HepG2 (cell line): ENCODE results near the gene ZNF793. TPM values are rescaled to one million over a fixed set of nuclear protein-coding genes. Genes with fewer than 3 reads are reported as not detected.

Experiments
- CEBPG ChIP-seq: IDR thresholded peaks from 2 replicates; pipeline ENCODE4 v1.6.1; 2016
- GABPB1 ChIP-seq: IDR thresholded peaks from 2 replicates; pipeline ENCODE4 v1.6.1; 2016; ENCODE audit warnings: mild to moderate bottlenecking, missing genetic modification reagents, moderate library complexity, missing compliant biosample characterization
- KDM2A ChIP-seq: sonication (generic); formaldehyde crosslinking; IDR thresholded peaks from 2 replicates; pipeline ENCODE4 v1.4.0; 2020; ENCODE audit warnings: low read depth, missing genetic modification reagents, borderline replicate concordance
- NR1H2 ChIP-seq: sonication (generic); formaldehyde crosslinking; IDR thresholded peaks from 2 replicates; pipeline ENCODE4 v1.8.1; 2022; ENCODE audit warnings: low read depth, missing genetic modification reagents, borderline replicate concordance
- ZNF207 ChIP-seq: fragments of 450-650 bp; IDR thresholded peaks from 2 replicates; pipeline ENCODE4 v1.6.1; 2016; ENCODE audit warnings: antibody characterized with exemption, borderline replicate concordance
- ZNF567 ChIP-seq: sonication (generic); formaldehyde crosslinking; IDR thresholded peaks from 2 replicates; pipeline ENCODE4 v1.8.1; 2023; ENCODE audit warnings: mild to moderate bottlenecking, missing genetic modification reagents, borderline replicate concordance
- ZNF737 ChIP-seq: sonication (generic); formaldehyde crosslinking; IDR thresholded peaks from 2 replicates; pipeline ENCODE4 v1.5.0; 2020; ENCODE audit warnings: missing genetic modification reagents, mild to moderate bottlenecking, borderline replicate concordance
- ZSCAN12 ChIP-seq: sonication (generic); formaldehyde crosslinking; IDR thresholded peaks from 2 replicates; pipeline ENCODE4 v1.9.0; 2021; ENCODE audit warnings: mild to moderate bottlenecking, missing genetic modification reagents
- ZZZ3 ChIP-seq: sonication (generic); formaldehyde crosslinking; IDR thresholded peaks from 2 replicates; pipeline ENCODE4 v1.4.0; 2020; ENCODE audit warnings: missing genetic modification reagents, mild to moderate bottlenecking, borderline replicate concordance
- polyA plus RNA-seq, 8 experiments: library from polyadenylated mRNA; depleted of rRNA in 3 of 8; stranded (reverse) in 7 of 8; unstranded in 1 of 8; fragments of >200 nt; fragmentation: Illumina TruSeq in 4 of 8; extraction: Trizol in 4 of 8; gene quantifications; 2 replicates each; pipeline versions ENCODE4 v1.2.1 to v1.2.3, GENCODE V29; 2011 to 2016; ENCODE audit warnings: low read depth in 4 of 8, missing spikeins in 1 of 8, mixed read lengths in 1 of 8; ENCODE audit not compliant: insufficient read depth in 1 of 8
- total RNA-seq, 5 experiments: library from RNA; depleted of rRNA; stranded (reverse); fragments of >200 nt; fragmentation: Illumina TruSeq; extraction: Trizol; gene quantifications; 2 replicates each; pipeline ENCODE4 v1.2.3, GENCODE V29; 2016; ENCODE audit warnings: low read depth in 1 of 5
- TF ChIP-seq, protein P1 (sequence below): sonication (generic); formaldehyde crosslinking; IDR thresholded peaks from 2 replicates; pipeline ENCODE4 v1.5.1; 2020; ENCODE audit warnings: missing genetic modification reagents, mild to moderate bottlenecking, borderline replicate concordance
- TF ChIP-seq, protein P2 (sequence below): IDR thresholded peaks from 2 replicates; pipeline ENCODE4 v1.6.1; 2012; ENCODE audit warnings: low read length, improper control_type of control experiment
- TF ChIP-seq, protein P3 (sequence below): sonication (generic); formaldehyde crosslinking; IDR thresholded peaks from 2 replicates; pipeline ENCODE4 v1.5.0; 2020; ENCODE audit warnings: mild to moderate bottlenecking, missing genetic modification reagents
- TF ChIP-seq, protein P4 (sequence below): sonication (generic); formaldehyde crosslinking; IDR thresholded peaks from 2 replicates; pipeline ENCODE4 v1.4.0; 2020; ENCODE audit warnings: missing genetic modification reagents, borderline replicate concordance

The ZNF793 gene
- total and polyA plus RNA-seq, 2 of the 13 experiments (the other 11 are each of a cell fraction or from before 2014, with no cell fraction given), result 0.13 to 0.35 TPM

DNA sequence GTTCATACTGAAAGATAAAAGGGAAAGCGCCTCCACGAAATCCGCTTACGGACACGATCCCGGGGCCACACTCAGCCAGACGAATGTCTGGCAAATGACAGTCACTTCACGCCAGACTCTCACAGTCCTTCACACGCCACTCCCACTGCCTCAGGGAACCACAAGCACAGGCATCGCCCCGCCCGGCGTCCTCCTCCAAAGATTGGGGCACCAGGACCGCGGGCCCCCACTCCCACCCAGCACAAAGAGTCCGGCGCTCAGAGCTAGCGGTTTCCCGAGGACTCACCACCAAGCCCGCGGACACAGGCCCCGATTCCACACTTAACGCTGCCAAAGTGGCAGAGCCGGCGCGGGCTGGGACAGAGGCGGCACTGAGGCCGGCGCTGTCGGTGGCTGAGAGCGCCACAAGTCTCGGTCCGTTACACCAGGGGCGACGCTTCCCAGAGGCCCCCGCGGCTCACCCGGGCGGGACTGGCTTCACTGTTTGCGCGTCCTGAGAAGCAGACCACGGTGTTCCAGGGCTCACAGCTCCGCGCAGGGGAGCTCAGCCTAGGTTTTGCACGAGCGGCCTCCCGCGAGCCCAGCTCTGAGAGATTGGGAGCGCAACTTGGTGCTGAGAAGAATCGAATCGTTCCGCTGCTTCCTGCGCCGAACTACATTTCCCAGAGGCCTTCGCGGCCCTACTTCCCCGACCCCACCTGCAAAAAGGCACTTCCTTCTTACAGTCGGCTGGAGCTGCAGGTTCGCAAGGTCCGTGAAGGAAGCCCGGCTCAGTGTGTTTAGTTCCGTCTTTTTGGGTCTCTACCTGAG, 39.7 kb upstream of the ZNF793 start, which contains the start of gene ZNF569 (continued):
- TF ChIP-seq, protein P1, sequence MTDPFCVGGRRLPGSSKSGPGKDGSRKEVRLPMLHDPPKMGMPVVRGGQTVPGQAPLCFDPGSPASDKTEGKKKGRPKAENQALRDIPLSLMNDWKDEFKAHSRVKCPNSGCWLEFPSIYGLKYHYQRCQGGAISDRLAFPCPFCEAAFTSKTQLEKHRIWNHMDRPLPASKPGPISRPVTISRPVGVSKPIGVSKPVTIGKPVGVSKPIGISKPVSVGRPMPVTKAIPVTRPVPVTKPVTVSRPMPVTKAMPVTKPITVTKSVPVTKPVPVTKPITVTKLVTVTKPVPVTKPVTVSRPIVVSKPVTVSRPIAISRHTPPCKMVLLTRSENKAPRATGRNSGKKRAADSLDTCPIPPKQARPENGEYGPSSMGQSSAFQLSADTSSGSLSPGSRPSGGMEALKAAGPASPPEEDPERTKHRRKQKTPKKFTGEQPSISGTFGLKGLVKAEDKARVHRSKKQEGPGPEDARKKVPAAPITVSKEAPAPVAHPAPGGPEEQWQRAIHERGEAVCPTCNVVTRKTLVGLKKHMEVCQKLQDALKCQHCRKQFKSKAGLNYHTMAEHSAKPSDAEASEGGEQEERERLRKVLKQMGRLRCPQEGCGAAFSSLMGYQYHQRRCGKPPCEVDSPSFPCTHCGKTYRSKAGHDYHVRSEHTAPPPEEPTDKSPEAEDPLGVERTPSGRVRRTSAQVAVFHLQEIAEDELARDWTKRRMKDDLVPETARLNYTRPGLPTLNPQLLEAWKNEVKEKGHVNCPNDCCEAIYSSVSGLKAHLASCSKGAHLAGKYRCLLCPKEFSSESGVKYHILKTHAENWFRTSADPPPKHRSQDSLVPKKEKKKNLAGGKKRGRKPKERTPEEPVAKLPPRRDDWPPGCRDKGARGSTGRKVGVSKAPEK (CRISPR knock-in tag), result 0 out of 2 replicates have a peak, but pooled peaks have one; percentile 47
- TF ChIP-seq ZNF567 (CRISPR knock-in tag) (0 out of 2 replicates have a peak, but pooled peaks have one; percentile 33), ZNF207 (no peak), ZSCAN12 (CRISPR knock-in tag) (no peak), ZNF737 (peak; percentile 81; the same call in 1 of the 2 replicates), CEBPG (CRISPR knock-in tag) (0 out of 2 replicates have a peak, but pooled peaks have one; percentile 49), KDM2A (CRISPR knock-in tag) (peak; percentile 86), GABPB1 (CRISPR knock-in tag) (peak; percentile 99), NR1H2 (CRISPR knock-in tag) (no peak), ZZZ3 (0 out of 2 replicates have a peak, but pooled peaks have one; percentile 61)
- TF ChIP-seq, protein P2, sequence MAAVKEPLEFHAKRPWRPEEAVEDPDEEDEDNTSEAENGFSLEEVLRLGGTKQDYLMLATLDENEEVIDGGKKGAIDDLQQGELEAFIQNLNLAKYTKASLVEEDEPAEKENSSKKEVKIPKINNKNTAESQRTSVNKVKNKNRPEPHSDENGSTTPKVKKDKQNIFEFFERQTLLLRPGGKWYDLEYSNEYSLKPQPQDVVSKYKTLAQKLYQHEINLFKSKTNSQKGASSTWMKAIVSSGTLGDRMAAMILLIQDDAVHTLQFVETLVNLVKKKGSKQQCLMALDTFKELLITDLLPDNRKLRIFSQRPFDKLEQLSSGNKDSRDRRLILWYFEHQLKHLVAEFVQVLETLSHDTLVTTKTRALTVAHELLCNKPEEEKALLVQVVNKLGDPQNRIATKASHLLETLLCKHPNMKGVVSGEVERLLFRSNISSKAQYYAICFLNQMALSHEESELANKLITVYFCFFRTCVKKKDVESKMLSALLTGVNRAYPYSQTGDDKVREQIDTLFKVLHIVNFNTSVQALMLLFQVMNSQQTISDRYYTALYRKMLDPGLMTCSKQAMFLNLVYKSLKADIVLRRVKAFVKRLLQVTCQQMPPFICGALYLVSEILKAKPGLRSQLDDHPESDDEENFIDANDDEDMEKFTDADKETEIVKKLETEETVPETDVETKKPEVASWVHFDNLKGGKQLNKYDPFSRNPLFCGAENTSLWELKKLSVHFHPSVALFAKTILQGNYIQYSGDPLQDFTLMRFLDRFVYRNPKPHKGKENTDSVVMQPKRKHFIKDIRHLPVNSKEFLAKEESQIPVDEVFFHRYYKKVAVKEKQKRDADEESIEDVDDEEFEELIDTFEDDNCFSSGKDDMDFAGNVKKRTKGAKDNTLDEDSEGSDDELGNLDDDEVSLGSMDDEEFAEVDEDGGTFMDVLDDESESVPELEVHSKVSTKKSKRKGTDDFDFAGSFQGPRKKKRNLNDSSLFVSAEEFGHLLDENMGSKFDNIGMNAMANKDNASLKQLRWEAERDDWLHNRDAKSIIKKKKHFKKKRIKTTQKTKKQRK, result no peak
- TF ChIP-seq, protein P3, sequence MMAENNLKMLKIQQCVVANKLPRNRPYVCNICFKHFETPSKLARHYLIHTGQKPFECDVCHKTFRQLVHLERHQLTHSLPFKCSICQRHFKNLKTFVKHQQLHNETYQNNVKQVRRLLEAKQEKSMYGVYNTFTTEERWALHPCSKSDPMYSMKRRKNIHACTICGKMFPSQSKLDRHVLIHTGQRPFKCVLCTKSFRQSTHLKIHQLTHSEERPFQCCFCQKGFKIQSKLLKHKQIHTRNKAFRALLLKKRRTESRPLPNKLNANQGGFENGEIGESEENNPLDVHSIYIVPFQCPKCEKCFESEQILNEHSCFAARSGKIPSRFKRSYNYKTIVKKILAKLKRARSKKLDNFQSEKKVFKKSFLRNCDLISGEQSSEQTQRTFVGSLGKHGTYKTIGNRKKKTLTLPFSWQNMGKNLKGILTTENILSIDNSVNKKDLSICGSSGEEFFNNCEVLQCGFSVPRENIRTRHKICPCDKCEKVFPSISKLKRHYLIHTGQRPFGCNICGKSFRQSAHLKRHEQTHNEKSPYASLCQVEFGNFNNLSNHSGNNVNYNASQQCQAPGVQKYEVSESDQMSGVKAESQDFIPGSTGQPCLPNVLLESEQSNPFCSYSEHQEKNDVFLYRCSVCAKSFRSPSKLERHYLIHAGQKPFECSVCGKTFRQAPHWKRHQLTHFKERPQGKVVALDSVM (CRISPR knock-in tag), result peak; percentile 40
- TF ChIP-seq, protein P4, sequence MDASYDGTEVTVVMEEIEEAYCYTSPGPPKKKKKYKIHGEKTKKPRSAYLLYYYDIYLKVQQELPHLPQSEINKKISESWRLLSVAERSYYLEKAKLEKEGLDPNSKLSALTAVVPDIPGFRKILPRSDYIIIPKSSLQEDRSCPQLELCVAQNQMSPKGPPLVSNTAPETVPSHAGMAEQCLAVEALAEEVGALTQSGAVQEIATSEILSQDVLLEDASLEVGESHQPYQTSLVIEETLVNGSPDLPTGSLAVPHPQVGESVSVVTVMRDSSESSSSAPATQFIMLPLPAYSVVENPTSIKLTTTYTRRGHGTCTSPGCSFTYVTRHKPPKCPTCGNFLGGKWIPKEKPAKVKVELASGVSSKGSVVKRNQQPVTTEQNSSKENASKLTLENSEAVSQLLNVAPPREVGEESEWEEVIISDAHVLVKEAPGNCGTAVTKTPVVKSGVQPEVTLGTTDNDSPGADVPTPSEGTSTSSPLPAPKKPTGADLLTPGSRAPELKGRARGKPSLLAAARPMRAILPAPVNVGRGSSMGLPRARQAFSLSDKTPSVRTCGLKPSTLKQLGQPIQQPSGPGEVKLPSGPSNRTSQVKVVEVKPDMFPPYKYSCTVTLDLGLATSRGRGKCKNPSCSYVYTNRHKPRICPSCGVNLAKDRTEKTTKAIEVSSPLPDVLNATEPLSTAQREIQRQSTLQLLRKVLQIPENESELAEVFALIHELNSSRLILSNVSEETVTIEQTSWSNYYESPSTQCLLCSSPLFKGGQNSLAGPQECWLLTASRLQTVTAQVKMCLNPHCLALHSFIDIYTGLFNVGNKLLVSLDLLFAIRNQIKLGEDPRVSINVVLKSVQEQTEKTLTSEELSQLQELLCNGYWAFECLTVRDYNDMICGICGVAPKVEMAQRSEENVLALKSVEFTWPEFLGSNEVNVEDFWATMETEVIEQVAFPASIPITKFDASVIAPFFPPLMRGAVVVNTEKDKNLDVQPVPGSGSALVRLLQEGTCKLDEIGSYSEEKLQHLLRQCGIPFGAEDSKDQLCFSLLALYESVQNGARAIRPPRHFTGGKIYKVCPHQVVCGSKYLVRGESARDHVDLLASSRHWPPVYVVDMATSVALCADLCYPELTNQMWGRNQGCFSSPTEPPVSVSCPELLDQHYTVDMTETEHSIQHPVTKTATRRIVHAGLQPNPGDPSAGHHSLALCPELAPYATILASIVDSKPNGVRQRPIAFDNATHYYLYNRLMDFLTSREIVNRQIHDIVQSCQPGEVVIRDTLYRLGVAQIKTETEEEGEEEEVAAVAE (CRISPR knock-in tag), result peak; percentile 76; the same call in 1 of the 2 replicates
